ENCODE measurements around the gene HARS1. TPM values are rescaled to one million over a fixed set of nuclear protein-coding genes. Genes with fewer than 3 reads are reported as not detected.
"Not testable (repeated sequence)": the region's sequence is repeated elsewhere in the genome, so short reads cannot be mapped to it uniquely, and the experiment has no call there.

HARS1 gene
- total and polyA plus RNA-seq, 10 of the 15 experiments (the other 5 are each of a cell fraction or from before 2014, with no cell fraction given): 12.0 to 93.8 (median 76.9) TPM

GRCh38 chr5:140638898-140639147 lies 52.3 kb downstream of the HARS1 start:
- peak overlapping the region; percentile 33; the same call in 1 of the 2 replicates for H3K4me3 ChIP-seq
- H3K4me1 ChIP-seq (ENCODE audit: control insufficient read depth, insufficient read depth, low read length); RAD21 ChIA-PET (ENCODE audit: unreplicated experiment); ATAC-seq; H3K79me2 ChIP-seq (ENCODE audit: control insufficient read depth, insufficient read depth, low read length); H3K27me3 ChIP-seq (replicated peaks in 1 of 2; ENCODE audit: control insufficient read depth in 2 of 2, insufficient read depth in 2 of 2, low read length in 1 of 2); DNase-seq (ENCODE audit: low read depth, low spot score); BruUV-seq (replicated peaks); H3K36me3 ChIP-seq (ENCODE audit: control insufficient read depth in 2 of 2, insufficient read depth in 2 of 2, low read length in 1 of 2); H3K9me3 ChIP-seq (replicated peaks; ENCODE audit: control insufficient read depth, insufficient read depth, low read length); H4K20me1 ChIP-seq (ENCODE audit: control insufficient read depth, insufficient read depth); in situ Hi-C loops (cut with MboI); FAIRE-seq: not testable (repeated sequence)
- peak overlapping the region; percentile 97 for H2AFZ ChIP-seq (ENCODE audit: control insufficient read depth, low read depth, low read length)
- SMC1A ChIA-PET (ENCODE audit: uncharacterized antibody, unreplicated experiment): interaction anchor here (1.1 to 1.7 kb wide), 4 partner anchors 72 to 394 kb away, joined by 3 to 5 read pairs (median 3); no protein-coding TSS in a partner anchor
- 10% methylated on average over 9 of the region's 9 CpGs for WGBS (ENCODE audit: insufficient coverage, insufficient replicate concordance, low lambda C conversion rate, missing lambda C conversion rate)
- POLR2A ChIA-PET: interaction anchor here (0.6 to 1.3 kb wide), 6 partner anchors 8 to 992 kb away, joined by 3 to 10 read pairs (median 3); partner anchors contain the start of genes IK and NDUFA2
- TF ChIP-seq MLLT1 (IDR thresholded peaks at IDR 0.05) (peak; percentile 96), ZBTB40 (IDR thresholded peaks at IDR 0.05; ENCODE audit: borderline replicate concordance) (peak; percentile 47; the same call in 1 of the 2 replicates), ZBTB33 (IDR thresholded peaks at IDR 0.05) (peak; percentile 71; the same call in 1 of the 2 replicates)
- peak overlapping the region; percentile 11; the same call in 1 of the 2 replicates for H3K9ac ChIP-seq (ENCODE audit: control insufficient read depth, insufficient read depth, low read length)
- intact Hi-C loops (cut with micrococcal nuclease; ENCODE audit: unreplicated experiment): loop anchor here (5.0 kb wide), 1 partner anchor 237 kb away; the partner anchor contains the start of gene ANKHD1
- CTCF ChIA-PET: interaction anchor here (1.1 to 2.9 kb wide), 4 partner anchors 69 to 266 kb away, joined by 4 to 9 read pairs (median 6); partner anchors contain the start of gene EIF4EBP3
- peak overlapping the region; percentile 66 for H3K4me2 ChIP-seq (ENCODE audit: control insufficient read depth, insufficient read depth)
- peak overlapping the region; percentile 29 for H3K27ac ChIP-seq (ENCODE audit: control insufficient read depth, insufficient read depth)

Measured in GM12878 (cell line).